Activated CD4-positive, alpha-beta memory T cell treated with anti-CD3 and anti-CD28 coated beads for 36 hours (primary cell): ENCODE data around the gene SORCS1. TPM values are rescaled to one million over a fixed set of nuclear protein-coding genes. Genes with fewer than 3 reads are reported as not detected.

Experiments used
- CTCF ChIA-PET: fragments of 350-600 bp; sonication (Branson Sonifier 250); formaldehyde crosslinking; loops from one replicate; lab custom pipeline; 2021; ENCODE audit warnings: antibody characterized with exemption, inconsistent platforms; lab: Charles Lee
- POLR2A ChIA-PET: fragments of 350-600 bp; sonication (Branson Sonifier 250); formaldehyde crosslinking; loops from one replicate; lab custom pipeline; 2021; ENCODE audit warnings: antibody characterized with exemption; lab: Charles Lee
- DNase-seq: peaks from one replicate; pipeline ENCODE4 v3.0.0-alpha.2; 2020
- H3K27ac Mint-ChIP-seq: one replicate; pipeline ENCODE4 v1.8.0; 2021; ENCODE audit warnings: mixed read lengths
- H3K27me3 Mint-ChIP-seq: one replicate; pipeline ENCODE4 v1.8.0; 2021; ENCODE audit warnings: mixed read lengths
- H3K36me3 Mint-ChIP-seq: one replicate; pipeline ENCODE4 v1.8.0; 2021; ENCODE audit warnings: mixed read lengths
- H3K4me1 Mint-ChIP-seq: one replicate; pipeline ENCODE4 v1.8.0; 2021; ENCODE audit warnings: low read depth, mixed read lengths
- H3K4me3 Mint-ChIP-seq: one replicate; pipeline ENCODE4 v1.8.0; 2021; ENCODE audit warnings: mild to moderate bottlenecking, mixed read lengths
- H3K9me3 Mint-ChIP-seq: one replicate; pipeline ENCODE4 v1.8.0; 2021; ENCODE audit warnings: mixed read lengths
- intact Hi-C: fragments of 100-400 bp; cut with micrococcal nuclease; formaldehyde crosslinking; loops from one replicate; pipeline ENCODE4 v1.15.1; 2023
- total RNA-seq, 2 experiments: library from RNA; stranded (reverse); gene quantifications; one replicate each; pipeline ENCODE4 v1.2.3, GENCODE V29; 2021

SORCS1 gene
- total RNA-seq, result not detected

GRCh38 chr10:107163881-107164861, at the start of gene SORCS1:
Gene SORCS1 (minus strand): TSS chr10:107164706.
- Mint-ChIP-seq H3K36me3 (peaks cover 4% of the 10 kb centered on the region), H3K9me3 (peaks cover 8% of the 10 kb centered on the region), H3K4me1 (no peaks in the 10 kb centered on the region), H3K4me3 (no peak within 1 kb of the TSS), H3K27me3 (peaks cover 14% of the 10 kb centered on the region), H3K27ac (no peak within 1 kb of the TSS)
- no peak for DNase-seq
- intact Hi-C loops, result no loop called here
- POLR2A ChIA-PET, result no interaction called here
- CTCF ChIA-PET, result no interaction called here

- H3K36me3 Mint-ChIP-seq, result no peaks in the 10 kb centered on the region
- H3K27me3 Mint-ChIP-seq, result no peaks in the 10 kb centered on the region
- ChIA-PET CTCF (no interaction called here), POLR2A (no interaction called here)
- peaks cover 25% of the 10 kb centered on the region for H3K9me3 Mint-ChIP-seq
- H3K27ac Mint-ChIP-seq, result no peak overlapping the region
- no peak overlapping the region for H3K4me3 Mint-ChIP-seq
- intact Hi-C loops, result no loop called here
- no peak for DNase-seq
- H3K4me1 Mint-ChIP-seq, result no peaks in the 10 kb centered on the region
These were observed 49.8 kb upstream of the SORCS1 start for GRCh38 chr10:107214261-107214660.

- H3K36me3 Mint-ChIP-seq, result no peaks in the 10 kb centered on the region
- no peaks in the 10 kb centered on the region for H3K4me1 Mint-ChIP-seq
- no peak overlapping the region for H3K4me3 Mint-ChIP-seq
- no peak overlapping the region for H3K27ac Mint-ChIP-seq
- DNase-seq, result no peak
- H3K27me3 Mint-ChIP-seq, result no peaks in the 10 kb centered on the region
- ChIA-PET POLR2A (no interaction called here), CTCF (no interaction called here)
- intact Hi-C loops, result no loop called here
- H3K9me3 Mint-ChIP-seq, result peaks cover 25% of the 10 kb centered on the region
These were observed 49.4 kb upstream of the SORCS1 start for GRCh38 chr10:107213861-107214260.

- DNase-seq, result no peak
- Mint-ChIP-seq H3K4me3 (no peak overlapping the region), H3K27ac (no peak overlapping the region), H3K36me3 (no peaks in the 10 kb centered on the region), H3K9me3 (peaks cover 23% of the 10 kb centered on the region), H3K4me1 (no peaks in the 10 kb centered on the region), H3K27me3 (no peaks in the 10 kb centered on the region)
- CTCF ChIA-PET, result no interaction called here
- POLR2A ChIA-PET, result no interaction called here
- intact Hi-C loops, result no loop called here
These were observed 42.3 kb upstream of the SORCS1 start for GRCh38 chr10:107206833-107207232.

GRCh38 chr10:107169516-107169915, 5.0 kb upstream of the SORCS1 start:
- H3K36me3 Mint-ChIP-seq, result peaks cover 4% of the 10 kb centered on the region
- H3K4me1 Mint-ChIP-seq, result no peaks in the 10 kb centered on the region
- no peak for DNase-seq
- peaks cover 14% of the 10 kb centered on the region for H3K9me3 Mint-ChIP-seq
- H3K4me3 Mint-ChIP-seq, result no peak overlapping the region
- CTCF ChIA-PET, result no interaction called here
- H3K27ac Mint-ChIP-seq, result no peak overlapping the region
- intact Hi-C loops, result no loop called here
- POLR2A ChIA-PET, result no interaction called here
- peaks cover 9% of the 10 kb centered on the region for H3K27me3 Mint-ChIP-seq

GRCh38 chr10:107168738-107169137, 4.2 kb upstream of the SORCS1 start:
- POLR2A ChIA-PET, result no interaction called here
- intact Hi-C loops, result no loop called here
- peaks cover 4% of the 10 kb centered on the region for H3K36me3 Mint-ChIP-seq
- no peak overlapping the region for H3K4me3 Mint-ChIP-seq
- H3K27ac Mint-ChIP-seq, result no peak overlapping the region
- no peak for DNase-seq
- H3K27me3 Mint-ChIP-seq, result peaks cover 10% of the 10 kb centered on the region
- H3K9me3 Mint-ChIP-seq, result peaks cover 14% of the 10 kb centered on the region
- CTCF ChIA-PET, result no interaction called here
- no peaks in the 10 kb centered on the region for H3K4me1 Mint-ChIP-seq

- H3K27me3 Mint-ChIP-seq, result peaks cover 14% of the 10 kb centered on the region
- CTCF ChIA-PET, result no interaction called here
- peaks cover 4% of the 10 kb centered on the region for H3K9me3 Mint-ChIP-seq
- H3K36me3 Mint-ChIP-seq, result peaks cover 4% of the 10 kb centered on the region
- H3K4me1 Mint-ChIP-seq, result no peaks in the 10 kb centered on the region
- intact Hi-C loops, result no loop called here
- POLR2A ChIA-PET, result no interaction called here
- no peak for DNase-seq
- H3K27ac Mint-ChIP-seq, result no peak overlapping the region
- no peak overlapping the region for H3K4me3 Mint-ChIP-seq
These were observed 1.9 kb upstream of the SORCS1 start for GRCh38 chr10:107166403-107166802.

GRCh38 chr10:107164992-107165391, 486 bp upstream of the SORCS1 start:
- peaks cover 14% of the 10 kb centered on the region for H3K27me3 Mint-ChIP-seq
- intact Hi-C loops, result no loop called here
- CTCF ChIA-PET, result no interaction called here

GRCh38 chr10:107163076-107163855, 1.2 kb downstream of the SORCS1 start:
- Mint-ChIP-seq H3K27ac (no peak overlapping the region), H3K27me3 (peaks cover 14% of the 10 kb centered on the region), H3K4me3 (no peak overlapping the region), H3K9me3 (peaks cover 5% of the 10 kb centered on the region), H3K36me3 (peaks cover 4% of the 10 kb centered on the region), H3K4me1 (no peaks in the 10 kb centered on the region)
- ChIA-PET POLR2A (no interaction called here), CTCF (no interaction called here)
- intact Hi-C loops, result no loop called here
- DNase-seq, result no peak

More at GRCh38 chr10:107164992-107165391, 486 bp upstream of the SORCS1 start:
- Mint-ChIP-seq H3K27ac (no peak overlapping the region), H3K9me3 (peaks cover 8% of the 10 kb centered on the region), H3K4me3 (no peak overlapping the region), H3K4me1 (no peaks in the 10 kb centered on the region), H3K36me3 (peaks cover 4% of the 10 kb centered on the region)
- DNase-seq, result no peak
- POLR2A ChIA-PET, result no interaction called here

- peaks cover 12% of the 10 kb centered on the region for H3K27me3 Mint-ChIP-seq
- H3K9me3 Mint-ChIP-seq, result peaks cover 5% of the 10 kb centered on the region
- DNase-seq, result no peak
- ChIA-PET CTCF (no interaction called here), POLR2A (no interaction called here)
- H3K36me3 Mint-ChIP-seq, result peaks cover 4% of the 10 kb centered on the region
- no peak overlapping the region for H3K27ac Mint-ChIP-seq
- intact Hi-C loops, result no loop called here
- no peaks in the 10 kb centered on the region for H3K4me1 Mint-ChIP-seq
- H3K4me3 Mint-ChIP-seq, result no peak overlapping the region
These were observed 3.6 kb downstream of the SORCS1 start for GRCh38 chr10:107160866-107161265.

GRCh38 chr10:107159871-107160270, 4.6 kb downstream of the SORCS1 start:
- no peak for DNase-seq
- H3K4me3 Mint-ChIP-seq, result no peak overlapping the region
- no peak overlapping the region for H3K27ac Mint-ChIP-seq
- H3K4me1 Mint-ChIP-seq, result no peaks in the 10 kb centered on the region
- ChIA-PET POLR2A (no interaction called here), CTCF (no interaction called here)
- intact Hi-C loops, result no loop called here
- H3K36me3 Mint-ChIP-seq, result peaks cover under 1% of the 10 kb centered on the region
- H3K9me3 Mint-ChIP-seq, result peaks cover 4% of the 10 kb centered on the region
- H3K27me3 Mint-ChIP-seq, result peaks cover 5% of the 10 kb centered on the region

GRCh38 chr10:107157071-107157470, 7.4 kb downstream of the SORCS1 start:
- H3K4me1 Mint-ChIP-seq, result no peaks in the 10 kb centered on the region
- ChIA-PET CTCF (no interaction called here), POLR2A (no interaction called here)
- no peak overlapping the region for H3K27ac Mint-ChIP-seq
- intact Hi-C loops, result no loop called here
- H3K27me3 Mint-ChIP-seq, result no peaks in the 10 kb centered on the region
- no peak overlapping the region for H3K4me3 Mint-ChIP-seq
- DNase-seq, result no peak
- H3K9me3 Mint-ChIP-seq, result peaks cover 14% of the 10 kb centered on the region
- no peaks in the 10 kb centered on the region for H3K36me3 Mint-ChIP-seq
